ENCODE measurements around the gene CCDC57. TPM values are rescaled to one million over a fixed set of nuclear protein-coding genes. Genes with fewer than 3 reads are reported as not detected.

Gene CCDC57
- total and polyA plus RNA-seq, 2 of the 8 experiments (the other 6 are each of a cell fraction or from before 2014, with no cell fraction given), result 8.4 to 12.9 TPM

DNA sequence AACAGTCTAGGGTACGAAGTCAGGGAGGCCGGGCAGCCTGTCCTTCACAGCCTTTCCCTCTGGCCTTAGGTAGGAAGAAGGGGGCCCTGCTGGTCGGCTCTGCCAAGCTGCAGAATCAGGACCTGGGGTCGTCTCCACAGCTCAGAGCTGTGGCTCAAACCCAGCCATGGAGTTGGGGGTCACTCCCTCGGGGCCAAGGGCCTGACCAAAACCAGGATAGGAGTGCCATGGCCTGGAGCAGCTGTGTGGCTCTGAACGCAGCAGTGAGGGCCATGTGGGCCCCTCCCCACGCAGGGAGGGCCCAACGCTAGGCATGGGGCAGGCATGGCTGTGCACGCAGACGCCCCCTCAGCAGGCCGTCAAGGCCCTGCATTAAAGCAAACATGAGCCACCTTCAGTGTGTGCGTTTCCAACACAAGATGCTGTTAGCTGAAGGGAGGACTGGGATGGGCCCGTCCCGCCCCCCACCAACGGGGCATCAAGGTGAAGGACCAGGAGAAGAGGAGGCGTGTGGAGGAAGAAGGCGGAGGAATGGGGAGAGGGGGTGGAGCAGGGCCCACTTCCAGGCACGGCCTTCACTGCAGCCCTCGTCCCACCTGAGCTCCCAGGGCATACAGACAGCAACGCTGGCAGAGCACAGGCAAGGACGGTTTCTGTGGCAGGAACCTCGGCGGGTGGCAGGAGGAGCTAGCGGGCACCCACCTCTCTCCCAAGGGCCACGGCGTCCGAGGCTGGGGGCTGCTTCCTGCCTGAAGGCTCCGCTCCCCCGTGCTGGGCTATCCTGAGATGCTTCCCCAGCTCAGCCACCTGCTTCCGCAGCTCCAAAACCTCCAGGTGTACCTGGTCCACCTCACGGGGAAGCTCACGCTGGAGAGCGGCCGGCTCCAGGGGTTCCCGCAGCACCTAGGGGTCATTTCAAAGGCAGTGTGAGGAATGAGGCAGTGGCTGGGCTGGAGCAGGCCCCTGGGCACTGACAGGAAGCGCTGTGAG is 55.3 kb downstream of the CCDC57 start:
- Histone ChIP-seq H2AK5ac (ENCODE audit: low read depth, low read length) (no peak overlapping the region), H4K20me1 (replicated peaks in 1 of 2; ENCODE audit: control insufficient read depth in 1 of 2, insufficient read depth in 2 of 2, low read length in 2 of 2) (peaks cover 2 to 15% of the 10 kb centered on the region in 2 experiments), H3K4me2 (ENCODE audit: insufficient read depth in 1 of 2, low read depth in 2 of 2, low read length in 2 of 2) (no peak overlapping the region), H2BK120ac (replicated peaks; ENCODE audit: low read depth, low read length) (no peak overlapping the region), H3K27ac (ENCODE audit: low read depth, low read length) (no peak overlapping the region), H3K4me3 (ENCODE audit: extremely low read depth in 1 of 4, insufficient read depth in 2 of 4, low read depth in 3 of 4, low read length in 4 of 4) (no peak overlapping the region), H4K91ac (replicated peaks; ENCODE audit: insufficient read length, low read length) (no peak overlapping the region), H3K23ac (ENCODE audit: insufficient read length) (no peak overlapping the region), H3K14ac (ENCODE audit: insufficient read length) (no peak overlapping the region), H2BK5ac (ENCODE audit: low read depth, low read length) (no peak overlapping the region), H4K5ac (ENCODE audit: insufficient read length, low read depth, low read length) (no peak overlapping the region), H3K9me3 (ENCODE audit: insufficient read depth in 2 of 2, low read depth in 1 of 2, low read length in 1 of 2) (no peaks in the 10 kb centered on the region), H2AFZ (ENCODE audit: low read length) (no peak overlapping the region), H3K36me3 (ENCODE audit: control insufficient read depth in 2 of 4, insufficient read depth in 4 of 4, low read length in 3 of 4) (peaks cover 0 to 3% (median 0%) of the 10 kb centered on the region in 4 experiments; a peak in 2 of 8 replicates), H4K8ac (ENCODE audit: extremely low read depth, insufficient read depth, low read length) (no peak overlapping the region), H3K18ac (ENCODE audit: extremely low read depth, low read length) (no peak overlapping the region), H3K4ac (replicated peaks; ENCODE audit: insufficient read length, low read depth, low read length) (no peak overlapping the region), H2BK15ac (ENCODE audit: low read length) (no peak overlapping the region), H2BK12ac (ENCODE audit: low read depth, low read length) (no peak overlapping the region), H3K56ac (replicated peaks; ENCODE audit: insufficient read length, low read depth, low read length) (no peak overlapping the region), H2BK20ac (ENCODE audit: low read length) (no peak overlapping the region), H3K23me2 (ENCODE audit: low read depth, low read length) (no peaks in the 10 kb centered on the region), H3K79me2 (ENCODE audit: control insufficient read depth in 1 of 2, insufficient read depth in 2 of 2, low read length in 2 of 2) (no peaks in the 10 kb centered on the region), H3K27me3 (replicated peaks in 1 of 4; ENCODE audit: control insufficient read depth in 3 of 4, extremely low read depth in 1 of 4, insufficient read depth in 3 of 4, low read length in 3 of 4) (no peaks in the 10 kb centered on the region), H3K9ac (replicated peaks in 1 of 4; ENCODE audit: extremely low read depth in 1 of 4, low read depth in 3 of 4, low read length in 3 of 4) (no peak overlapping the region; a peak in 1 of 7 replicates), H3K79me1 (ENCODE audit: low read depth, low read length) (no peaks in the 10 kb centered on the region; the same call in 1 of the 2 replicates), H3K4me1 (replicated peaks in 1 of 4; ENCODE audit: control insufficient read depth in 3 of 4, insufficient read depth in 4 of 4, low read length in 3 of 4) (no peaks in the 10 kb centered on the region)
- WGBS, 2 experiments (ENCODE audit: extremely low coverage in 1 of 2, insufficient coverage in 1 of 2, insufficient read length in 1 of 2, insufficient replicate concordance in 2 of 2, low coverage in 1 of 2, low lambda C conversion rate in 2 of 2, missing lambda C conversion rate in 1 of 2), result 87% methylated on average over 32 of the region's 36 CpGs; no CpG with 5 or more reads in 1 of the 2 experiments
- POLR2A ChIA-PET (ENCODE audit: partially characterized antibody), result interaction anchor here (1.4 to 2.3 kb wide), 2 partner anchors 55 to 59 kb away, joined by 4 to 8 read pairs; no protein-coding TSS in a partner anchor
- no peak for FAIRE-seq
- DNase-seq (ENCODE audit: low read depth in 1 of 2, low spot score in 2 of 2), result no peak
- CTCF ChIA-PET (ENCODE audit: partially characterized antibody), result interaction anchor here (1.0 to 3.1 kb wide), 9 partner anchors 28 to 127 kb away, joined by 3 to 12 read pairs (median 4); no protein-coding TSS in a partner anchor
- TF ChIP-seq KDM5A (IDR thresholded peaks at IDR 0.05; ENCODE audit: low read length) (no peak), SIN3A (conservative IDR thresholded peaks at IDR 0.05 in 1 of 2, IDR thresholded peaks at IDR 0.05 in 1 of 2; ENCODE audit: low read depth in 1 of 2, low read length in 2 of 2) (no peak), FOSL1 (IDR thresholded peaks at IDR 0.05; ENCODE audit: insufficient read depth, low read depth, low read length) (no peak), CTBP2 (IDR thresholded peaks at IDR 0.05; ENCODE audit: borderline replicate concordance, insufficient read depth, insufficient read length, low read length) (no peak), TCF12 (IDR thresholded peaks at IDR 0.05; ENCODE audit: low read depth, low read length) (no peak), CEBPB (IDR thresholded peaks at IDR 0.05; ENCODE audit: low read depth, low read length) (no peak), CREB1 (IDR thresholded peaks at IDR 0.05) (no peak), SRF (IDR thresholded peaks at IDR 0.05; ENCODE audit: low read depth, low read length) (no peak), TBP (IDR thresholded peaks at IDR 0.05; ENCODE audit: low read depth, low read length) (no peak), POLR2A (IDR thresholded peaks at IDR 0.05; ENCODE audit: control extremely low read depth in 1 of 2, low read depth in 2 of 2, low read length in 2 of 2) (no peak), ZNF274 (IDR thresholded peaks at IDR 0.05; ENCODE audit: borderline replicate concordance, extremely low read depth, low read length) (no peak), EP300 (IDR thresholded peaks at IDR 0.05; ENCODE audit: borderline replicate concordance in 1 of 2, low read depth in 2 of 2, low read length in 2 of 2) (no peak)
